Naive thymus-derived CD4-positive, alpha-beta T cell (primary cell): Measurements from ENCODE around the gene RDH14. TPM values are rescaled to one million over a fixed set of nuclear protein-coding genes. Genes with fewer than 3 reads are reported as not detected.

Source experiments
- ATAC-seq: fragments of 150-1000 bp; cut with Tn5 transposase; 2 replicates; pipeline ENCODE4 v1.10.0; 2021; ENCODE audit warnings: mild to moderate bottlenecking, moderate library complexity
- CTCF ChIA-PET: fragments of 350-600 bp; sonication (Branson Sonifier 250); formaldehyde crosslinking; loops from one replicate; lab custom pipeline; 2021; ENCODE audit warnings: antibody characterized with exemption; lab: Charles Lee
- POLR2A ChIA-PET: fragments of 350-600 bp; sonication (Branson Sonifier 250); formaldehyde crosslinking; loops from one replicate; lab custom pipeline; 2021; ENCODE audit warnings: antibody characterized with exemption, inconsistent platforms; lab: Charles Lee
- DNase-seq, 9 donors: peaks; one replicate each; pipeline versions ENCODE4 v3.0.0 to v3.0.0-alpha.2; 2020 to 2022; ENCODE audit warnings: mixed read lengths in 1 of 9
- H3K27ac ChIP-seq: one replicate; pipeline ENCODE4 v1.7.0; 2013; ENCODE audit warnings: mild to moderate bottlenecking, low read depth, low read length, moderate library complexity
- H3K27me3 ChIP-seq, 2 donors: one replicate each; pipeline ENCODE4 v1.7.0; 2013; ENCODE audit warnings: low read length in 2 of 2, mild to moderate bottlenecking in 2 of 2, moderate library complexity in 2 of 2; ENCODE audit not compliant: control insufficient read depth in 2 of 2, insufficient read depth in 2 of 2
- H3K36me3 ChIP-seq, 3 experiments: 1 replicate in 2 of 3; 2 replicates in 1 of 3; pipeline ENCODE4 v1.7.0; 2013; ENCODE audit warnings: low read length in 3 of 3, mild to moderate bottlenecking in 3 of 3, moderate library complexity in 1 of 3; ENCODE audit not compliant: insufficient read depth in 3 of 3, control insufficient read depth in 2 of 3
- H3K4me1 ChIP-seq, 2 donors: one replicate each; pipeline ENCODE4 v1.7.0; 2013; ENCODE audit warnings: low read length in 2 of 2, mild to moderate bottlenecking in 2 of 2, moderate library complexity in 1 of 2; ENCODE audit not compliant: control insufficient read depth in 2 of 2, insufficient read depth in 2 of 2
- H3K4me3 ChIP-seq: 2 replicates; pipeline ENCODE4 v1.7.0; 2013; ENCODE audit warnings: mild to moderate bottlenecking, low read length
- H3K9me3 ChIP-seq, 3 experiments: 1 replicate in 2 of 3; 2 replicates in 1 of 3; pipeline ENCODE4 v1.7.0; 2013; ENCODE audit warnings: low read length in 3 of 3; ENCODE audit not compliant: control insufficient read depth in 2 of 3
- H3K27ac Mint-ChIP-seq, 9 donors: one replicate each; pipeline ENCODE4 v1.8.0; 2020 to 2022; ENCODE audit warnings: mixed read lengths in 9 of 9, mild to moderate bottlenecking in 8 of 9, moderate library complexity in 5 of 9, inconsistent platforms in 2 of 9
- H3K27me3 Mint-ChIP-seq, 5 donors: one replicate each; pipeline ENCODE4 v1.8.0; 2021 to 2022; ENCODE audit warnings: mixed read lengths in 5 of 5, mild to moderate bottlenecking in 1 of 5
- H3K36me3 Mint-ChIP-seq, 5 donors: one replicate each; pipeline ENCODE4 v1.8.0; 2020 to 2022; ENCODE audit warnings: mixed read lengths in 5 of 5, mild to moderate bottlenecking in 3 of 5, inconsistent platforms in 1 of 5
- H3K4me1 Mint-ChIP-seq, 7 donors: one replicate each; pipeline ENCODE4 v1.8.0; 2020 to 2022; ENCODE audit warnings: mixed read lengths in 7 of 7, mild to moderate bottlenecking in 3 of 7, inconsistent platforms in 1 of 7
- H3K4me3 Mint-ChIP-seq, 10 donors: one replicate each; pipeline ENCODE4 v1.8.0; 2020 to 2022; ENCODE audit warnings: mild to moderate bottlenecking in 10 of 10, mixed read lengths in 10 of 10, moderate library complexity in 6 of 10, inconsistent platforms in 2 of 10
- H3K9me3 Mint-ChIP-seq, 11 donors: one replicate each; pipeline ENCODE4 v1.8.0; 2020 to 2022; ENCODE audit warnings: mixed read lengths in 11 of 11, mild to moderate bottlenecking in 4 of 11, inconsistent platforms in 1 of 11, moderate library complexity in 1 of 11
- intact Hi-C, 2 donors: fragments of 100-400 bp; cut with micrococcal nuclease; formaldehyde crosslinking; loops; one replicate each; pipeline ENCODE4 v1.15.1; 2023
- polyA plus RNA-seq, 2 donors: library from polyadenylated mRNA; unstranded; fragments of 300-500 nt; fragmentation: Illumina TruSeq; gene quantifications; one replicate each; pipeline ENCODE4 v1.2.3, GENCODE V29; 2021
- total RNA-seq, 6 experiments: library from RNA in 5 of 6; stranded (reverse) in 5 of 6; gene quantifications; 1 replicate in 5 of 6; 2 replicates in 1 of 6; pipeline ENCODE4 v1.2.3 and lab custom pipeline; 2021 to 2026

Gene RDH14
- total and polyA plus RNA-seq, 7 experiments from 2014 or later, result 9.4 to 54.8 (median 17.7) TPM

DNA sequence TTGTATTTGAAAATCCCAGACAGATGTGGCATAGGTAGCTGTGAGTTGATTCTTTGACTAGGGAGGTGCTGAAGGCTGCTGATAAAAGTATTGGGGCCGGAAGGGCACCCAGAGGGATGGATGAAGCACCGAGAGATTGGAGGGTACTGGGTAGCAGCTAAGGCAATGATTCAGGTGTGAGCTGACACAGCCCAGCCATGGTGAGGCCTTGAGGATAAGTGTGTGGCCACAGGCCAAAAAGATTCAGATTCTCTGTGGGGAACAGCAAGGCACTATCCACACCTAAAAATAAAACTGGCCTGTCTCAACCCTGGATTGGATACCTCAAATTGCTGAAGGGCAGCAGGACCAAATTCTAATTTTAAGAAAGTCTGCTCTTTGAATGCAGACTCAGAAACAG lies 35.2 kb downstream of the RDH14 start:
- no peaks in the 10 kb centered on the region for H3K36me3 ChIP-seq
- CTCF ChIA-PET, result interaction anchor here (1.3 kb wide), 2 partner anchors 1338 to 1339 kb away, joined by 3 to 6 read pairs; no protein-coding TSS in a partner anchor
- H3K36me3 Mint-ChIP-seq, result no peaks in the 10 kb centered on the region
- H3K27ac ChIP-seq, result no peak overlapping the region
- intact Hi-C loops, result no loop called here
- ATAC-seq (no peak), DNase-seq (no peak)
- POLR2A ChIA-PET, result no interaction called here
- no peaks in the 10 kb centered on the region for H3K9me3 Mint-ChIP-seq
- H3K4me1 Mint-ChIP-seq, result no peaks in the 10 kb centered on the region
- H3K4me1 ChIP-seq, result no peaks in the 10 kb centered on the region
- H3K4me3 ChIP-seq, result no peak overlapping the region
- H3K27ac Mint-ChIP-seq, result no peak overlapping the region
- H3K9me3 ChIP-seq, result no peaks in the 10 kb centered on the region
- no peaks in the 10 kb centered on the region for H3K27me3 ChIP-seq
- H3K4me3 Mint-ChIP-seq, result no peak overlapping the region
- peaks cover 0 to 6% (median 3%) of the 10 kb centered on the region in 5 donors for H3K27me3 Mint-ChIP-seq

DNA sequence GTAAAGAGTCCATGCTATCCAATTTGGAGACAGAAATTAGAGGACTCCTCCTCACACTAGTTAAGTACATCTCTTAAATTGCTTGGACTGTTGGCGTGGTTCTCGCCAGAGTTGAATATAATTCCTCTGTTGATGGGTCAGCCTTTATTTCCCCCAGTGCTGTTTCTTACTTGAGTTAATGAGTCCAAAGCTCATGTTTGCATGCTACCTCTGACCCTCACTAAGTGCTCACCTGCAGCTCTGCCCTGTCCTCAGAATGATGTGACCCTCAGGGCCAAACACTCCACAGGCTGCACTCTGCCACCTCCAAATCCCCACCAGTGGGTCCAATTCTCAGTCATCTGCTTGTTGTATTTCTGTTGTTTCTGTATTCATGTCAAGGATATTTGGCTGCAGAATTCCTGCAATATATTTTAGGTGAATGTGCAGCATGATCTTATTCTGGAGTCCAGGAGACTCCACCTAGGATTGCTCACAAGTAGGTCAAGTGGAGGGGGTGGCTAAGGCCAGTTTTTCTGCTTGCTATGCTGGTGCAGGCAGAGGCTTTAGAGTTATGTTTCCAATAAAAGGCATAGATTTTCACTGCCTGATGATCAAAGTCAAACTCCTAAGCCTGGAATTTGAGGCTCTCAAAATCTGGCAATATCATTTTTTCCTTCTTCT lies 37.8 kb downstream of the RDH14 start:
- no peak overlapping the region for H3K4me3 ChIP-seq
- H3K4me1 Mint-ChIP-seq, result no peaks in the 10 kb centered on the region
- intact Hi-C loops, result loop anchor here in 1 of 2 donors (2.0 kb wide), 1 partner anchor 988 kb away; no protein-coding TSS in a partner anchor
- H3K36me3 ChIP-seq, result no peaks in the 10 kb centered on the region
- no peak overlapping the region for H3K27ac ChIP-seq
- no peaks in the 10 kb centered on the region for H3K9me3 Mint-ChIP-seq
- POLR2A ChIA-PET, result interaction anchor here (1.2 kb wide), 1 partner anchor 37 kb away, joined by 4 read pairs; the partner anchor contains the start of gene RDH14
- no peaks in the 10 kb centered on the region for H3K27me3 ChIP-seq
- no peaks in the 10 kb centered on the region for H3K4me1 ChIP-seq
- H3K9me3 ChIP-seq, result no peaks in the 10 kb centered on the region
- H3K27ac Mint-ChIP-seq, result no peak overlapping the region
- CTCF ChIA-PET, result no interaction called here
- H3K36me3 Mint-ChIP-seq, result no peaks in the 10 kb centered on the region
- no peak overlapping the region for H3K4me3 Mint-ChIP-seq
- peaks cover 7 to 19% (median 9%) of the 10 kb centered on the region in 5 donors for H3K27me3 Mint-ChIP-seq
- DNase-seq (no peak), ATAC-seq (no peak)

- Histone ChIP-seq H3K4me3 (no peak overlapping the region), H3K27ac (no peak overlapping the region), H3K9me3 (no peaks in the 10 kb centered on the region), H3K4me1 (no peaks in the 10 kb centered on the region), H3K27me3 (no peaks in the 10 kb centered on the region), H3K36me3 (no peaks in the 10 kb centered on the region)
- Mint-ChIP-seq H3K4me3 (no peak overlapping the region), H3K36me3 (no peaks in the 10 kb centered on the region), H3K9me3 (peaks cover 0 to 1% (median 0%) of the 10 kb centered on the region in 11 donors), H3K4me1 (no peaks in the 10 kb centered on the region), H3K27me3 (peaks cover 9 to 19% (median 17%) of the 10 kb centered on the region in 5 donors), H3K27ac (no peak overlapping the region)
- peak; percentile 39 to 72 (median 65) for DNase-seq
- intact Hi-C loops, result loop anchor here (1.0 to 2.0 kb wide), 7 partner anchors 40 to 1343 kb away; partner anchors contain the start of gene RDH14 (in 2 of the 2)
- ATAC-seq, result peak; percentile 78
- ChIA-PET CTCF (interaction anchor here (0.6 to 2.4 kb wide), 8 partner anchors 9 to 1352 kb away, joined by 3 to 27 read pairs (median 3); no protein-coding TSS in a partner anchor), POLR2A (interaction anchor here (1.5 kb wide), 1 partner anchor 39 kb away, joined by 5 read pairs; no protein-coding TSS in a partner anchor)
These were observed 39.7 kb downstream of the RDH14 start for GRCh38 chr2:18520451-18521425.

DNA sequence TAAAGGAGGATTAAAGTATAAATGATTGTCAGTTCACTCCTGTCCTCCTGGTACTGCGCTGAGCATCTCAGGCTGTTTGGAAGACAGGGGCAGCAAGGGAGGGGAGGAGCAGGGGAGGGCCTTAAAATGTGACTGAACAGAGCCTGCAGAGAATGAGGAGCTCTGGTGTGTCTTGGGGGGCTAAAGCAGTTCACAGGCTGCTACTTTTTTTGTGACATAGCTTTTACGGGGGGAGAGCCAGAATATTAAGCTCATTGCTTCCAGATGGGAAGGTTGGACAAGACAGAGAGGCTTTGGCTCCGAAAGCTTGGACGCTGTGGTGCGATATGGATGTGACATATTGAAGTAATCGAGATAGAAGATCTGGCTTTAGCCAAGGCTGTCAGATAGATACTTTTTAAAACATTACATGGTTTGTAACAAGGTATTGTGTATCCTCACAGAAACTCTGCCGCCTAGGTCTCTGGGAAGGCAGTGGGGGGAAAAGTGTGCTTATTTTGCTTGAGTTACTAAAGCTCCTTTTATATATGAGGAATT lies 40.5 kb downstream of the RDH14 start:
- no peaks in the 10 kb centered on the region for H3K27me3 ChIP-seq
- Mint-ChIP-seq H3K4me3 (no peak overlapping the region), H3K27me3 (peaks cover 13 to 19% (median 17%) of the 10 kb centered on the region in 5 donors), H3K36me3 (no peaks in the 10 kb centered on the region), H3K4me1 (no peaks in the 10 kb centered on the region), H3K9me3 (peaks cover 0 to 1% (median 0%) of the 10 kb centered on the region in 11 donors), H3K27ac (no peak overlapping the region)
- no peak overlapping the region for H3K4me3 ChIP-seq
- H3K9me3 ChIP-seq, result no peaks in the 10 kb centered on the region
- no peaks in the 10 kb centered on the region for H3K36me3 ChIP-seq
- ChIA-PET POLR2A (no interaction called here), CTCF (interaction anchor here (0.8 to 2.4 kb wide), 6 partner anchors 10 to 1353 kb away, joined by 3 to 27 read pairs (median 4); no protein-coding TSS in a partner anchor)
- ATAC-seq (no peak), DNase-seq (no peak)
- intact Hi-C loops, result loop anchor here (1.0 to 10.0 kb wide), 8 partner anchors 40 to 1343 kb away; partner anchors contain the start of gene RDH14 (in 2 of the 2)
- H3K27ac ChIP-seq, result no peak overlapping the region
- H3K4me1 ChIP-seq, result no peaks in the 10 kb centered on the region

DNA sequence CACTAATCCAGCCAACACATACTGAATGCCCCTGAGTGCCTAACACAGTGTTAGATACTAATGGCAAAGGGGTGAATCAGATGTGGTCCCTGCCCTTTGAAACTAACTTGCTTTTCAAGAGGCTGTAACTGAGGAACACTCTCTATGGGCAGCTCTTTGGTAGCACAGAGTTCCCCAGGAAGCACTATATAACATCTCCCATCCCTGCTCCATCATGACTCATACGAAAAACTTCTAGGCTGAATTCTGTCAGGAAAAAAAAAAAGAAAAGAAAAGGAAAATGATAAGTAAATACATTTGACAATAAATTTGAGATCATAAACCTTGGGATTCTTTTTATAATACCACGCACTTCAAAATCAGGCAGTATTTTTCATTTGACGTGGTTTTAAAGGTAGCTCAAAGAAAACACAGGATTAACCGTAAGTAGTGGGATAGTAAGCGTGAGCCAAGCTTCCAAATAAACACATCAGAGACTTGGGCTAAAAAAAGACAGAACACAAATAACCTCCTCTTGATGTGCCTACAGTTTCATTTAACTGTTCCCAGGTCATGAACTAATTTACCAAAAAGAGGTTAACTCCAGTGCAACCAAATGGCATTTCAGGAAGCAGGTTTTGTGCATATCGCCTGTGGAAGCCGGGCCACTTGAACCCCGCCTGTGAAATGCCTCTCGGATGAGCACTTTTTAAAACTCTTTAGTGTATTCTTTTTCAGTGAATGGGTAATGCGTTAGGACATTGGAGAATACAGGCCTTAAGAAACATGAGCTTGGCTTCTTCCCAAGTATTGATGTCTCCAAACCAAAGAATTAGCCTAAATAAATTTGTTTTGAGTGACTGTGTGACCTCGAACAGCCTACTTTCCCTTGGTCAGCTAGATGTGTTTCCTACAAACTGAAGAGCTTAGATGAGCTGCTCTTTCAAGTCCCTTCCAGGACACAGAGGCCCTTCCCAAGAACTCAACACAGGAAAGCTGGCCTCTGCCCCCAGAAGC lies 42.0 kb downstream of the RDH14 start:
- no peaks in the 10 kb centered on the region for H3K36me3 ChIP-seq
- H3K9me3 ChIP-seq, result no peaks in the 10 kb centered on the region
- DNase-seq, result no peak
- H3K4me1 Mint-ChIP-seq, result no peaks in the 10 kb centered on the region
- H3K27me3 Mint-ChIP-seq, result peaks cover 17 to 32% (median 23%) of the 10 kb centered on the region in 5 donors
- intact Hi-C loops, result loop anchor here in 1 of 2 donors (10.0 kb wide), 1 partner anchor 806 kb away; no protein-coding TSS in a partner anchor
- no peak overlapping the region for H3K4me3 Mint-ChIP-seq
- H3K9me3 Mint-ChIP-seq, result peaks cover 0 to 1% (median 0%) of the 10 kb centered on the region in 11 donors
- H3K27ac Mint-ChIP-seq, result no peak overlapping the region
- H3K36me3 Mint-ChIP-seq, result no peaks in the 10 kb centered on the region
- H3K4me3 ChIP-seq, result no peak overlapping the region
- POLR2A ChIA-PET, result no interaction called here
- H3K27me3 ChIP-seq, result no peaks in the 10 kb centered on the region
- no peaks in the 10 kb centered on the region for H3K4me1 ChIP-seq
- no peak overlapping the region for H3K27ac ChIP-seq
- ATAC-seq, result no peak
- CTCF ChIA-PET, result interaction anchor here (0.7 to 1.3 kb wide), 2 partner anchors 8 to 839 kb away, joined by 4 to 6 read pairs; no protein-coding TSS in a partner anchor
